ENCODE data around the gene RAB17.

The RAB17 gene

GRCh38 chr2:237564526-237565131 is 25.9 kb downstream of the RAB17 start:
- no peak for DNase-seq (ENCODE audit: low spot score)

DNA sequence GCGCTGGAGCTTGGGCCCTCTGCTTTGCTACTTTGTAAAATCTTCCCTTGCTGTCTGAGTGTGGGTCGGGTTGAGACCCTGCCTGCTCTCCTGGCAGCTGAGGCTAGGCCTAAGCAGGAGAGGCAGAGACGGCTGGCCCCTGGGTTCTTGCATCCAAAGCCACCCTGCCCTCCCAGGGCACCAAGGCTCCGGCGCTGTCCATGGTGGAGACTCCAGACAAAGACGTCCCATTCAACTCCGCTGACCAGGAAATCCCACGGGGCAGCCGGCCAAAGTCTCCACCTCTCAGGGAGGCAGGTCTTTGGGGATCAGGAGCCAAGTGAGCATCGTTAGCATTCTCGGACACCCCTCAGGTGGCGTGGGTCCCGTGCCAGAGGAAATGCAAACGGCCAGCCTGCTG is 26.7 kb downstream of the RAB17 start:
- DNase-seq (ENCODE audit: low spot score) = no peak

DNA sequence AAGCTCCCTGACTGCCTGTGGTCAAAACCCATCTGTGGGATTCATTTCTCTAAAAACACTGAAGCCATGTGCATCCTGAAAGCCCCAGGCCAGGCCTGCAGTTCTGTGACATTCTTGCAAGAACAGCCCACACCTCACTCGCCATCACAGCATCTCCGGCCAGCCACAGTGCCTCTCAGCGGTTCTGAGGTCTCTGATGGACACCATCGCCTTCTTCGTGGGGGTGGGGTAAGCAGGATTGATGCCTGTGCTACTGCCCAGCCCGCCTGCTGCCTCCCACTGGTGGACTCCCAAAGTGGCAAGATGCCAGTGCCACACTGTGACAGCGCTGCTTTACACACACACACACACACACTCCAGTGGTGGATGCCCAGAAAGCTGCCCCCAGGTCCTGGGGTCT is 29.3 kb downstream of the RAB17 start:
- DNase-seq (ENCODE audit: low spot score) = no peak

GRCh38 chr2:237558961-237559641 is 31.4 kb downstream of the RAB17 start:
- peak; percentile 12 for DNase-seq (ENCODE audit: low spot score)

DNA sequence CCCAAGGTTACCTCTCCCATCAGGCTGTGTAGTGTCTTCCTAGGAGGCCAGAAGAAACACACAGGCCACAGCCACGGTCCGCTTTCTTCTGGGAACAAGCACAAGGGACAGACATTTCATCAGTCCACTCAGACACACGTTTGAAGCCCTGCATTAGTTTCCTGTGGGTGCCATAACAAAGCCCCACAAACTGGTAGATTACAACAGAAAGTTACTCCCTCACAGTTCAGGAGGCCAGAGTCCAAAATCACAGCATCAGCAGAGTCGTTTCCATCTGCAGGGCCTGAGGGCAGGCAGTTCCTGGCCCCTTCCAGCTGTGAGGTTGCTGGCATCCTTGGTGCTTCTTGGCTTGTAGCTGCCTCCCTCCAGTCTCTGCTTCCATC is 32.9 kb downstream of the RAB17 start:
- DNase-seq (ENCODE audit: low spot score) = no peak

GRCh38 chr2:237556773-237557632 is 33.5 kb downstream of the RAB17 start:
- no peak for DNase-seq (ENCODE audit: low spot score)

DNA sequence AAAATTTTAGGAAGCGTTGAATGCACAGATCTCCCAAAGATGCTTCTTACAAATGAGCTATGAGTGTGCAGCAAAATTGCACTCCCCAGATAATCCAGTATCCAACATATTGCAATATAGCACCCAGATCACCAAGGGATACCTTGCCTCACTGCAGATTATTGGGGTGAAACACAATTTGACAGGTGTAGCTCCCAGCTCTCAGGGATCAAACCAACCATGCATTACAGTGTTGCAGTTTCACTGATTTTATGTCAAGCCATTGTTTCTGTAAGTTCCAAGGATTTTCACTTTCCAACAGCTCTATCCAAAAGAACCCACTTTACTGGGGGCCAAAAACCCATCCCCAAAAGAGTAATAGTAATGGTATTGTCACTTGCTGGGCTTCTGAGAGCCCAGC is 35.0 kb downstream of the RAB17 start:
- no peak for DNase-seq (ENCODE audit: low spot score)

- no peak for DNase-seq (ENCODE audit: low spot score)
These were observed 36.6 kb downstream of the RAB17 start for GRCh38 chr2:237553948-237554347.

DNA sequence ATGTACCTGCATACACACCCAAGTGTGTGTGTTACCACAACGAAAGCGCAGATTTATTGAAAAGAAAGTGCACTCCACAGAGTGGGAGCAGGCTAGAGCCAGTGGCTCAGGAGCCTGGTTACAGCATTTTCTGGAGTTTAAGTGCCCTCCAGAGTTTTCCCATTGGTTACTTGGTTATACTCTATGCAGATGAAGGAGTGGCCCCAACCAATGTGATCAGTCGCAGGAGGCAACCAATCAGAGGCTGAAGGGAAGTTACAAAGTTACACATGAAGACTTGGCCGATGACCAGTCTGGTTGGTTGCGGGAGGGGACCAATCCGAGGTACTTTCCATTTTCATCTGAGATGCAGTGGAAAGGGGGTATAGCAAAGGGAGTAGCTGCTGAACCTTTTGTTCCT is 37.6 kb downstream of the RAB17 start:
- DNase-seq (ENCODE audit: low spot score) = no peak

GRCh38 chr2:237551071-237551574 is 39.4 kb downstream of the RAB17 start:
- DNase-seq (ENCODE audit: low spot score) = no peak

DNA sequence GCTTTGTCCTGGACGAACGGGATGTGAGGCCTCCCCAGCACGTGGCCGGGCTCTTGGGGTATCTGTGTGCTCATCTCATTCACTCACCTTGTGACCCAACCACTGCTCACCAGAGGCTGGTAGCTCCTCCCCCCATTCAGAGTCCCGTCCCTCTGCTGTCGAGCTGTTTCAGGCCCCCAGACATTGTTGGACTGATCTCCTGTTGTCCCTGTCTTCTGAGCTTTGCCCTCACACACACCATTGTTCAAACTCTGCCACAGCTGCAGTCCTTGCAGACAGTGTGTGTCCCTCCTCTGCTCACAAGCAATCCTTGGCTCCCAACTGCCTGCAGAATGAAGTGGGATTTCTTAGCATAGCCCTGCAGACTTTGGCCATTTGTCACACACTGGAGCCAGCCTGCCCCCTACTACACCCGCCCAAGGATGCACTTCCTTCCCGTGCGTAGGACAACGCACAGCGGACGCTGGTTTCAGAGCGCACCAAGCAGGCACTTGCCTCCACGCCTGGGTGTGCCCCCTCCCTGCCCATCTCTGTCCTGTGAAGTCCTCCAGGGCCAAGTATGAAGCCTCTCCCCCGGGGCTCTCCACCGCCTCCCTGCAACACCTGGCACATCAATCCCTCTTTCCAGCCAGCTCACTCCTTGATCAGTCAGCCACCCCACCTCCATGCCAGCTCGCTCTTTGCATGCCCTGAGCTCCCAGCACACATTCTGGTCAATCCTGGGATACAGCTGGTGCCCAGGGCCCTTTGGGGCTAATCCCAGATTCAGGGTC is 40.7 kb downstream of the RAB17 start:
- no peak for DNase-seq (ENCODE audit: low spot score)

DNA sequence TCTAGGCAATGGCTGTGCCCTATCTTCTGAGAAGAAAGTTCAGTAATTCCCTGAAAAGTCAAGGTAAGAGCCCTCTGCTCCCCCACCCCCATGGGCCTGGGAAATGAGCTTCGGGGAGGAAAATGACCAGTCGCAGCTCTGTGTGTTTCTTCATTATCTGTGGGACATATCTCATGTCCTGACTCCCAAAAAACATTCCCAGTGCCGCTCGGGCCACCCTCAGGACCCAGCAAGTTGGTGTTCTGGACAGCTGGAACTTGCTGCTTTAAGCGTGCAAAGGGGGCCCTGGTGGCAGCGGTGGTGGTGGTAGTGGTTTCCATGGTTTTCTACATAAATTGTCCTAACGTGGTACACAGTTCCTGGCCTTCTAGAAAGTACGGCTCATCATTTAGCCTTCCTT is 41.3 kb downstream of the RAB17 start:
- DNase-seq (ENCODE audit: low spot score) = no peak

GRCh38 chr2:237547841-237548416 is 42.6 kb downstream of the RAB17 start:
- no peak for DNase-seq (ENCODE audit: low spot score)

GRCh38 chr2:237546876-237547395 is 43.6 kb downstream of the RAB17 start:
- no peak for DNase-seq (ENCODE audit: low spot score)

DNA sequence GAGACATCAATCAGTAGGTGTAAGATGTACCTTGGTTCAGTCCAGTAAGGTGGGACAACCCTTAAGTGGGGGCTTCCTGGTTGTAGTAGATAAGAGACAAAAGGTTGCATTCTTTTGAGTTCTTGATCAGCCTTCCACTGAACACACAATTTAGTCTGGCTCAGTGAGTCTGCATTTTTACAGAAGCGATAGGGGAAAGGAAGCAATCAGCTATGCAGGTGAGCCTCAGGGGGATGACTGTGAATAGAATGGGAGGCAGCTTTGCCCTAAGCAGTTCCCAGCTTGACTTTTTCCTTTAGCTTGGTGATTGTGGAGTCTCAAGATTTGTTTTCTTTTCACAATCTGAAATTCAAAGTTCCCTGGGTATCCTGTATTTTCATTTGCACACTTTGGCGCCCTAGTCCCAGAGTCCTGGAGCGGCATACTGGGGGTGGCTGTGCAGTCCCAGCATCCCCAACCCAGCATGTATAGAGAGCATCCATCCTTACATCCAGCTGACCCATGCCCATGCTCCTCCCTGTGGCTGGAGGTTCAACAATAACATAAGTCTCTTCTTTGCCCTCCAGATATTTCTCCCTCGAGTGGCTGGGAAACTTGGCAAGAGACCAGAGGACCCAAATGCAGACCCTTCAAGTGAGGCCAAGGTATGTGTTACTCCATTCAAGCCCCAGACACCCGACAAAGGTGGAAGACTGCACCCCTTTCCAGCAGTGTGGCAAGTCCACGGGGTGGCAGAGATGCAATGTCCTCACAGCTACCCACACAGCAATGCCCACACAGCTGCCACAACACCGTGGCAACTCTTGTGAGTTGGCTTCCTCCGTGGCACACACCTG is 44.3 kb downstream of the RAB17 start:
- no peak for DNase-seq (ENCODE audit: low spot score)

GRCh38 chr2:237542001-237542704 is 48.4 kb downstream of the RAB17 start:
- DNase-seq (ENCODE audit: low spot score) = no peak

GRCh38 chr2:237541243-237541642 is 49.3 kb downstream of the RAB17 start:
- no peak for DNase-seq (ENCODE audit: low spot score)

GRCh38 chr2:237540823-237541222 is 49.7 kb downstream of the RAB17 start:
- DNase-seq (ENCODE audit: low spot score) = peak; percentile 25

GRCh38 chr2:237540223-237540775 is 50.2 kb downstream of the RAB17 start:
- DNase-seq (ENCODE audit: low spot score) = no peak

DNA sequence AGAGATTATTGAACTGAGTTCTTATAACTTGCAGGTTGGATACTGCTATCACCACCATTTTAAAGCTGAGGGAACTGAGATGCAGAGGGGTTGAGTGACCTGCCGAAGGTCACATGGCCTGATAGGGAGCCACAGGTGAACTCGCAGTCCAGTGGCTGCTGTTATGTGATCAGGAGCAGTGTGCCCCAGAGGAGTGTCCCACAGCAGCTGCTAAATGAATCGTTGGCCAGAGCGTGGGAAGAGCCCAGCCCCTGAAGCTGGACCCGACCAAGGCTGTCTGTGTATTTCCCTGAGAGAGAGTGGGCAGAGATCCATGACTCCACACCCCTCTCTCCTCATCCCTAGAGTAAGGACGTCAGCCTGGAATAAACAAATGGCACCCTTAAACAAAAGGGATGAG is 50.9 kb downstream of the RAB17 start:
- no peak for DNase-seq (ENCODE audit: low spot score)
